PC-3 (cell line): ENCODE results near the gene DPY19L2. TPM values are rescaled to one million over a fixed set of nuclear protein-coding genes. Genes with fewer than 3 reads are reported as not detected.
"Not testable (repeated sequence)": the region's sequence is repeated elsewhere in the genome, so short reads cannot be mapped to it uniquely, and the experiment has no call there.

ENCODE experiments used
- ATAC-seq: fragments of 200-7000 bp; cut with Tn5 transposase; 2 replicates; pipeline ENCODE4 v1.9.1; 2020; ENCODE audit warnings: mild to moderate bottlenecking, moderate library complexity
- BruUV-seq: library from RNA; stranded (reverse); fragments of 400-500 nt; replicated peaks from 2 replicates; lab custom pipeline; 2021; lab: Mats Ljungman, UMichigan
- CTCF ChIA-PET: fragments of 300-600 bp; sonication (Branson Sonifier 250); formaldehyde crosslinking; loops from one replicate; lab custom pipeline; 2022; ENCODE audit warnings: antibody characterized with exemption; lab: Charles Lee
- POLR2A ChIA-PET: fragments of 300-600 bp; sonication (Branson Sonifier 250); formaldehyde crosslinking; loops from one replicate; lab custom pipeline; 2022; ENCODE audit warnings: antibody characterized with exemption; ENCODE audit not compliant: unreplicated experiment; lab: Charles Lee
- DNase-seq: peaks from one replicate; pipeline ENCODE4 v3.0.0-alpha.2; 2015
- H2AFZ ChIP-seq: fragments of 300-600 bp; sonication (generic); 2 replicates; pipeline ENCODE4 v1.6.0; 2016; ENCODE audit warnings: antibody characterized with exemption, low read length
- H3F3A ChIP-seq: fragments of 300-600 bp; sonication (generic); one replicate; pipeline ENCODE4 v1.6.0; 2017; ENCODE audit warnings: antibody characterized with exemption, low read length, control low read depth, mild to moderate bottlenecking; ENCODE audit not compliant: unreplicated experiment
- H3K27ac ChIP-seq: fragments of 300-600 bp; sonication (generic); 2 replicates; pipeline ENCODE4 v1.5.1; 2016; ENCODE audit warnings: mild to moderate bottlenecking, low read length
- H3K27me3 ChIP-seq: fragments of 300-600 bp; sonication (generic); 2 replicates; pipeline ENCODE4 v1.6.1; 2016; ENCODE audit warnings: low read length, mixed read lengths
- H3K36me3 ChIP-seq: fragments of 300-600 bp; sonication (generic); 2 replicates; pipeline ENCODE4 v1.6.1; 2016; ENCODE audit warnings: low read depth, mixed run types, low read length, mixed read lengths
- H3K4me1 ChIP-seq: fragments of 300-600 bp; sonication (generic); 2 replicates; pipeline ENCODE4 v1.5.1; 2016; ENCODE audit warnings: low read length; ENCODE audit not compliant: insufficient read depth
- H3K4me2 ChIP-seq: fragments of 300-600 bp; sonication (generic); 2 replicates; pipeline ENCODE4 v1.6.0; 2016; ENCODE audit warnings: low read length
- H3K4me3 ChIP-seq: fragments of 300-600 bp; sonication (generic); 2 replicates; pipeline ENCODE4 v1.5.1; 2016; ENCODE audit warnings: mild to moderate bottlenecking, low read length, mixed read lengths
- H3K79me2 ChIP-seq: fragments of 300-600 bp; sonication (generic); 2 replicates; pipeline ENCODE4 v1.6.1; 2017; ENCODE audit warnings: low read length, mixed read lengths
- H3K9ac ChIP-seq: fragments of 300-600 bp; sonication (generic); 2 replicates; pipeline ENCODE4 v1.6.0; 2016; ENCODE audit warnings: mild to moderate bottlenecking, low read length
- H3K9me2 ChIP-seq: fragments of 300-600 bp; sonication (generic); replicated peaks from 2 replicates; pipeline ENCODE4 v1.6.1; 2016; ENCODE audit warnings: mixed run types, low read length, mixed read lengths
- H3K9me3 ChIP-seq: fragments of 300-600 bp; sonication (generic); 2 replicates; pipeline ENCODE4 v1.6.1; 2016; ENCODE audit warnings: low read length, mixed read lengths
- H4K20me1 ChIP-seq: fragments of 300-600 bp; sonication (generic); 2 replicates; pipeline ENCODE4 v1.6.1; 2016; ENCODE audit warnings: low read length, mixed read lengths
- CTCF ChIP-seq: fragments of 300-600 bp; sonication (generic); conservative IDR thresholded peaks from 2 replicates; pipeline ENCODE4 v1.5.1; 2017; ENCODE audit warnings: antibody characterized with exemption, low read depth, mild to moderate bottlenecking, low read length
- EZH2 ChIP-seq: fragments of 300-600 bp; sonication (generic); IDR thresholded peaks from one replicate; pipeline ENCODE4 v1.6.1; 2017; ENCODE audit warnings: antibody characterized with exemption, mild to moderate bottlenecking, low read length; ENCODE audit not compliant: unreplicated experiment
- EZH2phosphoT487 ChIP-seq: fragments of 300-600 bp; sonication (generic); IDR thresholded peaks from 2 replicates; pipeline ENCODE4 v1.6.1; 2018; ENCODE audit warnings: mild to moderate bottlenecking, antibody characterized with exemption, low read length, borderline replicate concordance
- intact Hi-C: fragments of 100-400 bp; cut with micrococcal nuclease; formaldehyde crosslinking; loops from 2 replicates; pipeline ENCODE4 v1.9.0; 2023
- total RNA-seq: library from RNA; depleted of rRNA; stranded (reverse); fragments of >200 nt; gene quantifications from 2 replicates; pipeline ENCODE4 v1.2.3, GENCODE V29; 2014

The DPY19L2 gene
- total RNA-seq, 1 experiment from 2014 or later, result 0.33 TPM

GRCh38 chr12:63712979-63713680, 44.8 kb upstream of the DPY19L2 start:
- H3K27me3 ChIP-seq, H3K4me3 ChIP-seq, BruUV-seq, DNase-seq, H3F3A ChIP-seq, H3K9me3 ChIP-seq, POLR2A ChIA-PET, CTCF ChIA-PET, H3K4me2 ChIP-seq, intact Hi-C loops, H3K79me2 ChIP-seq, H3K27ac ChIP-seq, H3K4me1 ChIP-seq, H4K20me1 ChIP-seq, H2AFZ ChIP-seq, H3K9me2 ChIP-seq, ATAC-seq, H3K36me3 ChIP-seq, H3K9ac ChIP-seq: not testable (repeated sequence)

- DNase-seq, H3K9me3 ChIP-seq, ATAC-seq, H4K20me1 ChIP-seq, H3K79me2 ChIP-seq, intact Hi-C loops, POLR2A ChIA-PET, H3K4me2 ChIP-seq, BruUV-seq, H3K27ac ChIP-seq, H3K27me3 ChIP-seq, H3K9me2 ChIP-seq, H3K4me1 ChIP-seq, H3K9ac ChIP-seq, H3F3A ChIP-seq, H2AFZ ChIP-seq, H3K4me3 ChIP-seq, H3K36me3 ChIP-seq, CTCF ChIA-PET: not testable (repeated sequence)
These were observed 44.2 kb upstream of the DPY19L2 start for GRCh38 chr12:63712376-63712974.

- H3K27ac ChIP-seq, CTCF ChIA-PET, H2AFZ ChIP-seq, H3K4me2 ChIP-seq, H3K9me2 ChIP-seq, H3K9ac ChIP-seq, H4K20me1 ChIP-seq, BruUV-seq, H3K4me3 ChIP-seq, H3K27me3 ChIP-seq, H3K9me3 ChIP-seq, H3K36me3 ChIP-seq, H3K4me1 ChIP-seq, intact Hi-C loops, H3F3A ChIP-seq, POLR2A ChIA-PET, H3K79me2 ChIP-seq: not testable (repeated sequence)
- DNase-seq, result peak; percentile 55
- ATAC-seq, result peak; percentile 92
These were observed 43.0 kb upstream of the DPY19L2 start for GRCh38 chr12:63711339-63711738.

- Histone ChIP-seq H4K20me1 (no peaks in the 10 kb centered on the region), H3K9me2 (no peaks in the 10 kb centered on the region), H3K27me3 (peaks cover 8% of the 10 kb centered on the region; the same call in 1 of the 2 replicates), H3K9ac (no peak overlapping the region), H3K4me1 (no peaks in the 10 kb centered on the region), H3K4me3 (no peak overlapping the region), H3K36me3 (no peaks in the 10 kb centered on the region), H3K4me2 (no peak overlapping the region), H3K27ac (no peak overlapping the region), H3K79me2 (no peaks in the 10 kb centered on the region), H3K9me3 (no peaks in the 10 kb centered on the region), H2AFZ (no peak overlapping the region), H3F3A (no peaks in the 10 kb centered on the region)
- ChIA-PET POLR2A (no interaction called here), CTCF (no interaction called here)
- no TSS peak for BruUV-seq
- DNase-seq, result no peak
- no peak for TF ChIP-seq CTCF
- TF ChIP-seq EZH2phosphoT487, result no peak
- TF ChIP-seq EZH2, result no peak
- ATAC-seq, result no peak
- intact Hi-C loops, result no loop called here
These were observed 38.0 kb upstream of the DPY19L2 start for GRCh38 chr12:63706336-63706735.

- H3K79me2 ChIP-seq, H3K9ac ChIP-seq, CTCF ChIA-PET: not testable (repeated sequence)
These were observed 31.5 kb upstream of the DPY19L2 start for GRCh38 chr12:63699678-63700382.

More at GRCh38 chr12:63699678-63700382, 31.5 kb upstream of the DPY19L2 start:
- H3K9me2 ChIP-seq, H3K4me2 ChIP-seq, H3K9me3 ChIP-seq, H3K4me1 ChIP-seq, ATAC-seq, H3K4me3 ChIP-seq, H3K36me3 ChIP-seq, BruUV-seq, DNase-seq, H4K20me1 ChIP-seq, H2AFZ ChIP-seq, POLR2A ChIA-PET, H3K27me3 ChIP-seq, H3K27ac ChIP-seq, H3F3A ChIP-seq, intact Hi-C loops: not testable (repeated sequence)
